A549 (cell line): ENCODE results near the gene TENM3.

Source experiments
- EP300 ChIP-seq, 2 experiments: fragments of >200 bp; sonication (Bioruptor Twin); formaldehyde crosslinking; IDR thresholded peaks; 2 replicates in 1 of 2; 3 replicates in 1 of 2; pipeline ENCODE4 v1.6.1; 2016 to 2017
- ESRRA ChIP-seq: fragments of 150-350 bp; IDR thresholded peaks from 2 replicates; pipeline ENCODE4 v1.6.1; 2014; ENCODE audit warnings: mild to moderate bottlenecking, low read length, borderline replicate concordance
- MAX ChIP-seq: IDR thresholded peaks from 2 replicates; pipeline ENCODE4 v1.6.1; 2012
- POLR2A ChIP-seq: IDR thresholded peaks from 2 replicates; pipeline ENCODE4 v1.6.1; 2012; ENCODE audit warnings: mild to moderate bottlenecking, low read length
- RCOR1 ChIP-seq: fragments of 150-350 bp; IDR thresholded peaks from 2 replicates; pipeline ENCODE4 v1.6.1; 2014; ENCODE audit warnings: antibody characterized with exemption, low read length, low read depth
- TF ChIP-seq, protein P1 (sequence below): fragments of >200 bp; sonication (Bioruptor Twin); formaldehyde crosslinking; IDR thresholded peaks from 3 replicates; pipeline ENCODE4 v1.5.1; 2016

- TF ChIP-seq, protein P1, sequence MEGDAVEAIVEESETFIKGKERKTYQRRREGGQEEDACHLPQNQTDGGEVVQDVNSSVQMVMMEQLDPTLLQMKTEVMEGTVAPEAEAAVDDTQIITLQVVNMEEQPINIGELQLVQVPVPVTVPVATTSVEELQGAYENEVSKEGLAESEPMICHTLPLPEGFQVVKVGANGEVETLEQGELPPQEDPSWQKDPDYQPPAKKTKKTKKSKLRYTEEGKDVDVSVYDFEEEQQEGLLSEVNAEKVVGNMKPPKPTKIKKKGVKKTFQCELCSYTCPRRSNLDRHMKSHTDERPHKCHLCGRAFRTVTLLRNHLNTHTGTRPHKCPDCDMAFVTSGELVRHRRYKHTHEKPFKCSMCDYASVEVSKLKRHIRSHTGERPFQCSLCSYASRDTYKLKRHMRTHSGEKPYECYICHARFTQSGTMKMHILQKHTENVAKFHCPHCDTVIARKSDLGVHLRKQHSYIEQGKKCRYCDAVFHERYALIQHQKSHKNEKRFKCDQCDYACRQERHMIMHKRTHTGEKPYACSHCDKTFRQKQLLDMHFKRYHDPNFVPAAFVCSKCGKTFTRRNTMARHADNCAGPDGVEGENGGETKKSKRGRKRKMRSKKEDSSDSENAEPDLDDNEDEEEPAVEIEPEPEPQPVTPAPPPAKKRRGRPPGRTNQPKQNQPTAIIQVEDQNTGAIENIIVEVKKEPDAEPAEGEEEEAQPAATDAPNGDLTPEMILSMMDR, result no peak
- TF ChIP-seq EP300 (IDR thresholded peaks at IDR 0.05) (no peak), POLR2A (no peak), RCOR1 (no peak), ESRRA (no peak), MAX (no peak)
Observed at GRCh38 chr4:182837831-182838230, 594.6 kb downstream of the TENM3 start.
